GM21723 (cell line): ENCODE data around the gene JPH4.

ENCODE experiments used
- ATAC-seq: cut with Tn5 transposase; IDR thresholded peaks from one replicate; pipeline ENCODE4 v1.9.1; 2021; ENCODE audit warnings: mild to moderate bottlenecking, moderate library complexity; ENCODE audit not compliant: unreplicated experiment

The JPH4 gene

DNA sequence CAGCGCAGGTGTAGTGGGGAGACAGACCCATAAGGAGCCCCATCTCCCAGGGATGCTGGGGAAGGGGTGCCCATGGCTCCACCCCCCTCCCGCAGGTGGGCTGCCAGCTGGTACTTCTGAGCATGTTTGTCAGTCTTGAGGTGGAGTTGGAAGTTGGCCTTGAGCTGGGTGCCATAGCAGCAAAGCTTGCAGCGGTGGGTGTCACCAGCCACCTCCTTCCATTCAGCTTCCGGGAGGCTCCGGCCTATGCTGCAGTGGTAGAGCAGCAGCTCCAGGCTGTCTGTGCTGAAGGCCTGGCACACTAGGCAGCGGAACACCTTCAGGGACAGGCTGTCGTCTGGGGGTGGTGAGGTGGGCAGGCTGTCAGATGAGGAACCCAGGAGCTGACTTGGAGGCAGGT is 45.9 kb downstream of the JPH4 start:
- no peak for ATAC-seq

DNA sequence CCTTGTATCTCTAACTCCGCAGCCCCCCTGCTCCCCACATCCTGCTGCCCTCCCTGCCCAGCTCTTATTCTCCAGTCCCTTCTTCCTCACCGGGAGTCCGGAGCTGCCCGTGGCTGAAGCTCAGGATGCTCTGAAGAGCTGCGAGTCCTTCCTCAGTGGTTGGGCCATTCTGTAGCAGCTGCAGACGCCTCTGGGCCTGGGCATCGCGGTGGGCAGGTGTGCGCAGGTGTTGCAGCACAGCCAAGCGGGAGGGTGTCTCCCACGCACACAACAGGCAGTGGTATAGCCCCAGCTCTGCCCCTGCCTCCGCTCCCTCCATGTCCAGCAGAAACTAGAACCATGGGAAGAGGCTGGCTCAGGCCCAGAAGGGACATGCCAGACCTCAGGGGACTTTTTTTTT is 47.2 kb downstream of the JPH4 start:
- no peak for ATAC-seq

- ATAC-seq = no peak
These were observed 48.1 kb downstream of the JPH4 start for GRCh38 chr14:23530375-23531055.

GRCh38 chr14:23529016-23529415 is 49.6 kb downstream of the JPH4 start:
- ATAC-seq = no peak

GRCh38 chr14:23528555-23528954 is 50.0 kb downstream of the JPH4 start:
- ATAC-seq = no peak

GRCh38 chr14:23525611-23526010 is 53.0 kb downstream of the JPH4 start:
- no peak for ATAC-seq

GRCh38 chr14:23524954-23525353 is 53.6 kb downstream of the JPH4 start:
- ATAC-seq = no peak

- no peak for ATAC-seq
These were observed 55.2 kb downstream of the JPH4 start for GRCh38 chr14:23523229-23524016.

DNA sequence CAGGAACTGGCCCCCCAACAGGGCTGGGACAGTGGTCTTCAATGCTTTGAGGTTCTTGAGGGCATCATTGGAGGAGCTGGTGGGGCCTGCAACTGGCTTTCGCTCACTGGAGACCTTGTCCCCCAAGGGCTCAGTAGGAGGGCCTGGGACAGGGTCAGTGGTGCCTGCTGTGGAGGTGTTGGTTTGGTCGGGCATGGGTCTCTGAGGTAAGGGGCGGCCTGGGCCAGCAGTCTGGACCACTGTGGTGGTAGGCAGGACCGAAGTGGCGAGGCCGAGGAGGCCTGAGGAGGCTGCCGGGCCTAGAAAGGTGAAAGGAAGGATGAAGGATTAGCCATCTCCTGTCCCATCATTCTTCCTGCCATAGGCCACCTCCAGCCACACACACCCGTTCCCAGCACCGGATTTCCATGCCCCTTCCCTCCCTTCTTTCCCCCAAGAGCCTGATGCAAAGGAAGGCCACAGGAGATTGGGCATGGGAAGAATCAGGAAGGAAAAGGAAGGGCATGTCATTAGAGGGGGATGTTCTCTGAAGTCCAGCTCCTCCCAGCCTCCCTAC is 55.9 kb downstream of the JPH4 start:
- no peak for ATAC-seq

GRCh38 chr14:23521785-23522640 is 56.6 kb downstream of the JPH4 start:
- no peak for ATAC-seq

DNA sequence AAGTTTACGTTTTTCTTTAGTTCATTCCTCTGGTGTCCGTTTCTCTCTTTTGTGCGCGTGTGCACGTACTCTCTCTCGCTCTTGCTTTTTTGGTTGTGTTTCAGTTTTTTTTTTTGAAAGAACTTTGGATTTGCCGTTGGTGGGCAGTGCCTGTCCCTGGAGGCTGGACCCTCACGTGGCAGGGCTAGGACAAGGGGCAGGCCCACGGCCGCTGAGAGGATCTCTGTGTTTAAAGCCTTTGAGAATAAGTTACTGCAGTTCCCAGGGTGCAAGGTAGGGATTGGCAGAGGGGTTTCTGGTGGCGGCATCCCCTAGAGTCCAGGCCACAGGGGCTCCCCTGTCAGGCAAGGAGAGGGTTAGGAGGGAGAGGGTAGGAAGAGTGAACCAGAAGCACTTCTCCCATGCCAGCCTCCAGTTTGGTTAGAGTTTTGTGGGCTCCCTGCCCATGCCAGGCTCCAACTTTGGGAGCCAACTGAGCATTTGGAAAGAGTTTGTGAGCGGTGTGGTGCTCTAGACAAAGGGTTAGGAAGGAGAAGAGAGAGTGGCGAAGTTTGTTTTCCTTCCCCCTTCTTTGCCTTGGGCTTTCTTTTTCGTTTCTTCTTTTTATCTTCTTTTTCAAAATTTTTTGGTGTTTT is 57.6 kb downstream of the JPH4 start:
- ATAC-seq = no peak

DNA sequence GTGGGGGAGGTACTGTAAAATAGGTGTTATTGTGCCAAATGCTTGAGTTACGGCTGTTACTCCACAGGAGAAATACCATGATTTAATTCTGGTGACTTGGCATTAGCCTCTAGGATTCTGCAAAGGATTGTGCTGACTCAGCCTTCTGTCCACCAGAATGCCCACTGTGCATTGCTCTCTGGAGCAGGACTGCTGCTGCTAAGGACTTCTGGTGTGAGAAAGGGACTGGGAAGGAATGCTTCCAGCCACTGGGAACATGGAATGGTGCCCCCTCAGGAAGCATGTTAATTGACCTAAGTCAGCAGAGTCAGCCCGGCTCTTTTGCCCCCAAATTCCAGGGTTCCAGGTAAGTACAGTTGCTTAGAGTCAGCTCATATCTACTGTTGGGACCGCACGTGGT is 59.9 kb downstream of the JPH4 start:
- no peak for ATAC-seq
